Measurements from ENCODE around the gene NLRC3. TPM values are rescaled to one million over a fixed set of nuclear protein-coding genes. Genes with fewer than 3 reads are reported as not detected.

NLRC3 gene
- polyA plus RNA-seq, 1 of the 3 experiments (the other 2 are of a cell fraction): not detected

DNA sequence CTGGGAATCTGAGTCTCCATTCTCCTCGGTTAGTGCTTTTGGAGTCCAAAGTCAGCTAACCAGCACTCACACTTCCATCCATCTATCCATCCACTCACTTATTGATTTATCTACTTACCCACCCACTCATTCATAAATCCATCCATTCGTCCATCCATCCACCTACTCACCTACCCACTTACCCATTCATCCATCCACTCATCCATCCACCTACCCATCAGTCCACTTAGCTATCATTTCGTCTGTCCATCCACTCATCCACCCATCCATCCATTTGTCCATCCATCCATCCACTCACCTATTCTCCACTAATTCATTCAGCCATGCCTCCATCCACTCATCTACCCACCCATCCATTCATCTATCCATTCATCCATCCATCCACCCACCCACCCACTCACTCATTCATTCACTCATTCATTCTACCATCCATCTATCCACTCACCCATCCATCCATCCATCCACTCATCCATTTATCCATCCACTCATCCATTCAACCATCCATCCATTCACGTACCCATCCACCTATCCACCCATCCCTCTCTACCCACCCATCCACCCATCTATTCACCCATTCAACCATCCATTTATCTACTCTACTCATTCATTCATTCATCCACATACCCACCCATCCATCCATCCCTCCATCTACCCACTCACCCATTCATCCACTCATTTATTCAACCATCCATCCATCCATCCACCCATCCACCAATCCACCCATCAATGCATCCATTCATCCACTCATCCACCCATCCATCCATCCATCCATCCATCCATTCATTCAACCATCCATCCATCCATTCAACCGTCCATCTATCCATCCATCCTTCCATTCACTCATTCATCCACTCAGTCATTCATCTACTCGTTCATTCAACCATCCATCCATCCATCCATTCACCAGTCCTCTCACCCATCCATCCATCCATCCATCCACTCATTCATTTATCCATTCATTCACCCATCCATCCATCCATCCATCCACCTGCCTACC lies 26.1 kb downstream of the NLRC3 start:
- ChIA-PET POLR2A (no interaction called here), CTCF (no interaction called here)
- WGBS (ENCODE audit: low lambda C conversion rate): 15% methylated on average over 6 of the region's 6 CpGs

DNA sequence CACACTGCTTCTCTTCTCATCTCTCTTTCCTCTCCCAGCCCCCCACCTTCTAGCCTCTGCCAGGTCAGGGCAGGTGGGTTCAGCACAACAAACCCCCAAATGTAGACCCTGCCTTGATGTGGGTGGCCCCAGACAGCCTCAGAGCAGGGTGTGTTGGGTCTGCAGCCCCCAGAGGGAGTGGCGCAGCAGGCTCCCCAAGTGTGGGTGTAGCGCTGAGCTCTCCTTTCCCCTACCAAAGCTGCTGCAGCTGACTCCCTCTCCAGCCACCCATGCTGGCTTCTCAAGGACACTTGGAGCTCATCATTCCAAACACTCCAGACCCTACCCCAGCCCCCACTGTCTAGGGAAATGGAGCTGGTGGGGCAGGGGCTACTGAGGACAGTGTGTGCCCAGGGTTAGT lies 27.3 kb downstream of the NLRC3 start:
- TF ChIP-seq POLR2AphosphoS5 (IDR thresholded peaks at IDR 0.05; ENCODE audit: low read depth, low read length) (no peak), SMC3 (IDR thresholded peaks at IDR 0.05; ENCODE audit: low read depth, low read length) (no peak), RXRA (IDR thresholded peaks at IDR 0.05; ENCODE audit: borderline replicate concordance, low read depth) (no peak), FOXM1 (IDR thresholded peaks at IDR 0.05; ENCODE audit: low read depth) (no peak), RCOR1 (IDR thresholded peaks at IDR 0.05; ENCODE audit: low read length) (no peak), MEF2A (IDR thresholded peaks at IDR 0.05; ENCODE audit: borderline replicate concordance, low read depth) (no peak), TEAD4 (IDR thresholded peaks at IDR 0.05; ENCODE audit: borderline replicate concordance, insufficient read depth) (no peak)
- TF ChIP-seq, protein P1, sequence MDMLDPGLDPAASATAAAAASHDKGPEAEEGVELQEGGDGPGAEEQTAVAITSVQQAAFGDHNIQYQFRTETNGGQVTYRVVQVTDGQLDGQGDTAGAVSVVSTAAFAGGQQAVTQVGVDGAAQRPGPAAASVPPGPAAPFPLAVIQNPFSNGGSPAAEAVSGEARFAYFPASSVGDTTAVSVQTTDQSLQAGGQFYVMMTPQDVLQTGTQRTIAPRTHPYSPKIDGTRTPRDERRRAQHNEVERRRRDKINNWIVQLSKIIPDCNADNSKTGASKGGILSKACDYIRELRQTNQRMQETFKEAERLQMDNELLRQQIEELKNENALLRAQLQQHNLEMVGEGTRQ (IDR thresholded peaks at IDR 0.05; ENCODE audit: borderline replicate concordance, low read depth, low read length): no peak
- Histone ChIP-seq H4K20me1 (ENCODE audit: insufficient read depth) (no peaks in the 10 kb centered on the region), H2AFZ (ENCODE audit: low read depth) (no peak overlapping the region), H3K4me2 (no peak overlapping the region), H3K4me3 (ENCODE audit: low read depth in 2 of 2, low read length in 1 of 2) (no peak overlapping the region), H3K9me3 (no peaks in the 10 kb centered on the region), H3K27me3 (ENCODE audit: insufficient read depth) (no peaks in the 10 kb centered on the region), H3K79me2 (ENCODE audit: insufficient read depth) (no peaks in the 10 kb centered on the region), H3K27ac (ENCODE audit: low read depth in 2 of 2, low read length in 1 of 2) (no peak overlapping the region), H3K4me1 (ENCODE audit: control insufficient read depth in 1 of 2, insufficient read depth in 2 of 2, low read depth in 1 of 2, low read length in 1 of 2) (no peaks in the 10 kb centered on the region; a peak in 1 of 4 replicates), H3K9ac (no peak overlapping the region), H3K36me3 (replicated peaks in 1 of 2; ENCODE audit: control insufficient read depth in 1 of 2, insufficient read depth in 2 of 2, low read length in 1 of 2) (no peaks in the 10 kb centered on the region), H3K9me2 (no peaks in the 10 kb centered on the region), H3F3A (replicated peaks; ENCODE audit: insufficient read depth) (no peaks in the 10 kb centered on the region)
- CTCF ChIA-PET: interaction anchor here (1.4 kb wide), 1 partner anchor 12 kb away, joined by 3 read pairs; no protein-coding TSS in a partner anchor
- no peak for DNase-seq
- POLR2A ChIA-PET: no interaction called here
- 89% methylated on average over 1 of the region's 2 CpGs for WGBS (ENCODE audit: low lambda C conversion rate)

More for the DNA sequence above, 26.1 kb downstream of the NLRC3 start:
- Histone ChIP-seq H3K4me1 (ENCODE audit: control insufficient read depth in 1 of 2, insufficient read depth in 2 of 2, low read depth in 1 of 2, low read length in 1 of 2) (no peaks in the 10 kb centered on the region; a peak in 1 of 4 replicates), H3K9me2 (no peaks in the 10 kb centered on the region), H3K27ac (ENCODE audit: low read depth in 2 of 2, low read length in 1 of 2) (no peak overlapping the region), H3K4me3 (ENCODE audit: low read depth in 2 of 2, low read length in 1 of 2) (no peak overlapping the region), H3K27me3 (ENCODE audit: insufficient read depth) (no peaks in the 10 kb centered on the region), H3K79me2 (ENCODE audit: insufficient read depth) (no peaks in the 10 kb centered on the region), H3K9ac (no peak overlapping the region), H3K9me3 (no peaks in the 10 kb centered on the region), H3K36me3 (replicated peaks in 1 of 2; ENCODE audit: control insufficient read depth in 1 of 2, insufficient read depth in 2 of 2, low read length in 1 of 2) (no peaks in the 10 kb centered on the region), H2AFZ (ENCODE audit: low read depth) (no peak overlapping the region), H4K20me1 (ENCODE audit: insufficient read depth) (no peaks in the 10 kb centered on the region), H3K4me2 (no peak overlapping the region), H3F3A (replicated peaks; ENCODE audit: insufficient read depth) (no peaks in the 10 kb centered on the region)
- TF ChIP-seq, protein P2, sequence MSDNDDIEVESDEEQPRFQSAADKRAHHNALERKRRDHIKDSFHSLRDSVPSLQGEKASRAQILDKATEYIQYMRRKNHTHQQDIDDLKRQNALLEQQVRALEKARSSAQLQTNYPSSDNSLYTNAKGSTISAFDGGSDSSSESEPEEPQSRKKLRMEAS (IDR thresholded peaks at IDR 0.05; ENCODE audit: low read depth): no peak
- TF ChIP-seq TEAD4 (IDR thresholded peaks at IDR 0.05; ENCODE audit: borderline replicate concordance, insufficient read depth): no peak
- no peak for TF ChIP-seq RAD21 (IDR thresholded peaks at IDR 0.05; ENCODE audit: low read length)
- TF ChIP-seq TCF12 (IDR thresholded peaks at IDR 0.05): no peak
- no peak for TF ChIP-seq FOXM1 (IDR thresholded peaks at IDR 0.05; ENCODE audit: low read depth)
- TF ChIP-seq MEF2A (IDR thresholded peaks at IDR 0.05; ENCODE audit: borderline replicate concordance, low read depth): no peak
- TF ChIP-seq RCOR1 (IDR thresholded peaks at IDR 0.05; ENCODE audit: low read length): no peak
- no peak for TF ChIP-seq CHD2 (IDR thresholded peaks at IDR 0.05; ENCODE audit: low read length, partially characterized antibody)
- TF ChIP-seq JUND (IDR thresholded peaks at IDR 0.05): no peak
- TF ChIP-seq, protein P3, sequence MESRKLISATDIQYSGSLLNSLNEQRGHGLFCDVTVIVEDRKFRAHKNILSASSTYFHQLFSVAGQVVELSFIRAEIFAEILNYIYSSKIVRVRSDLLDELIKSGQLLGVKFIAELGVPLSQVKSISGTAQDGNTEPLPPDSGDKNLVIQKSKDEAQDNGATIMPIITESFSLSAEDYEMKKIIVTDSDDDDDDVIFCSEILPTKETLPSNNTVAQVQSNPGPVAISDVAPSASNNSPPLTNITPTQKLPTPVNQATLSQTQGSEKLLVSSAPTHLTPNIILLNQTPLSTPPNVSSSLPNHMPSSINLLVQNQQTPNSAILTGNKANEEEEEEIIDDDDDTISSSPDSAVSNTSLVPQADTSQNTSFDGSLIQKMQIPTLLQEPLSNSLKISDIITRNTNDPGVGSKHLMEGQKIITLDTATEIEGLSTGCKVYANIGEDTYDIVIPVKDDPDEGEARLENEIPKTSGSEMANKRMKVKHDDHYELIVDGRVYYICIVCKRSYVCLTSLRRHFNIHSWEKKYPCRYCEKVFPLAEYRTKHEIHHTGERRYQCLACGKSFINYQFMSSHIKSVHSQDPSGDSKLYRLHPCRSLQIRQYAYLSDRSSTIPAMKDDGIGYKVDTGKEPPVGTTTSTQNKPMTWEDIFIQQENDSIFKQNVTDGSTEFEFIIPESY (IDR thresholded peaks at IDR 0.05; ENCODE audit: borderline replicate concordance, low read depth): no peak
- no peak for TF ChIP-seq RFX5 (IDR thresholded peaks at IDR 0.05; ENCODE audit: low read length)
- no peak for DNase-seq
